ENCODE data around the gene LRCH1.
"Not testable (repeated sequence)": the region's sequence is repeated elsewhere in the genome, so short reads cannot be mapped to it uniquely, and the experiment has no call there.

The LRCH1 gene

GRCh38 chr13:46749951-46750350 lies 197.0 kb downstream of the LRCH1 start:
- H3K36me3 Mint-ChIP-seq = peaks cover 11% of the 10 kb centered on the region
- ATAC-seq (no peak), DNase-seq (ENCODE audit: low spot score in 2 of 2) (no peak)
- no peak overlapping the region for H3K4me3 Mint-ChIP-seq
- H3K27ac Mint-ChIP-seq = no peak overlapping the region
- peaks cover 35% of the 10 kb centered on the region for H3K4me1 Mint-ChIP-seq
- H3K9me3 Mint-ChIP-seq = no peaks in the 10 kb centered on the region

- Mint-ChIP-seq H3K4me3 (peak overlapping the region; percentile 17), H3K27ac (peak overlapping the region; percentile 35), H3K9me3 (no peaks in the 10 kb centered on the region), H3K4me1 (peaks cover 35% of the 10 kb centered on the region), H3K36me3 (peaks cover 11% of the 10 kb centered on the region)
- peak; percentile 35 to 79 for DNase-seq (ENCODE audit: low spot score in 2 of 2)
- ATAC-seq = peak; percentile 100
Observed at GRCh38 chr13:46751811-46752635, 199.1 kb downstream of the LRCH1 start.

GRCh38 chr13:46753137-46753536 lies 200.2 kb downstream of the LRCH1 start:
- Mint-ChIP-seq H3K9me3 (no peaks in the 10 kb centered on the region), H3K36me3 (peaks cover 11% of the 10 kb centered on the region), H3K4me3 (no peak overlapping the region), H3K27ac (no peak overlapping the region), H3K4me1 (peaks cover 44% of the 10 kb centered on the region)
- ATAC-seq = no peak
- DNase-seq (ENCODE audit: low spot score in 2 of 2) = no peak

- no peak overlapping the region for H3K27ac Mint-ChIP-seq
- no peaks in the 10 kb centered on the region for H3K9me3 Mint-ChIP-seq
- H3K4me1 Mint-ChIP-seq = peaks cover 51% of the 10 kb centered on the region
- no peak for DNase-seq (ENCODE audit: low spot score in 2 of 2)
- peaks cover 11% of the 10 kb centered on the region for H3K36me3 Mint-ChIP-seq
- no peak overlapping the region for H3K4me3 Mint-ChIP-seq
- no peak for ATAC-seq
Observed at GRCh38 chr13:46753917-46754316, 200.9 kb downstream of the LRCH1 start.

- no peak for ATAC-seq
- H3K36me3 Mint-ChIP-seq = peaks cover 11% of the 10 kb centered on the region
- DNase-seq (ENCODE audit: low spot score in 2 of 2) = no peak
- peaks cover 48% of the 10 kb centered on the region for H3K4me1 Mint-ChIP-seq
- H3K27ac Mint-ChIP-seq = no peak overlapping the region
- H3K4me3 Mint-ChIP-seq = no peak overlapping the region
- H3K9me3 Mint-ChIP-seq = no peaks in the 10 kb centered on the region
Observed at GRCh38 chr13:46754812-46755211, 201.8 kb downstream of the LRCH1 start.

GRCh38 chr13:46755508-46755907 lies 202.5 kb downstream of the LRCH1 start:
- H3K36me3 Mint-ChIP-seq = peaks cover 11% of the 10 kb centered on the region

GRCh38 chr13:46756977-46757376 lies 204.0 kb downstream of the LRCH1 start:
- no peak for ATAC-seq

More at GRCh38 chr13:46755508-46755907, 202.5 kb downstream of the LRCH1 start:
- H3K4me3 Mint-ChIP-seq; H3K9me3 Mint-ChIP-seq; DNase-seq (ENCODE audit: low spot score in 2 of 2); H3K27ac Mint-ChIP-seq; ATAC-seq: not testable (repeated sequence)
- peaks cover 44% of the 10 kb centered on the region for H3K4me1 Mint-ChIP-seq

GRCh38 chr13:46757640-46758039 lies 204.7 kb downstream of the LRCH1 start:
- no peak overlapping the region for H3K4me3 Mint-ChIP-seq
- no peaks in the 10 kb centered on the region for H3K36me3 Mint-ChIP-seq
- ATAC-seq (no peak), DNase-seq (ENCODE audit: low spot score in 2 of 2) (no peak)
- H3K27ac Mint-ChIP-seq = no peak overlapping the region
- no peaks in the 10 kb centered on the region for H3K9me3 Mint-ChIP-seq
- peaks cover 30% of the 10 kb centered on the region for H3K4me1 Mint-ChIP-seq

More at GRCh38 chr13:46756977-46757376, 204.0 kb downstream of the LRCH1 start:
- no peaks in the 10 kb centered on the region for H3K9me3 Mint-ChIP-seq
- no peak overlapping the region for H3K4me3 Mint-ChIP-seq
- no peak for DNase-seq (ENCODE audit: low spot score in 2 of 2)
- H3K36me3 Mint-ChIP-seq = peaks cover 3% of the 10 kb centered on the region
- H3K27ac Mint-ChIP-seq = no peak overlapping the region
- H3K4me1 Mint-ChIP-seq = peaks cover 35% of the 10 kb centered on the region

- Mint-ChIP-seq H3K9me3 (no peaks in the 10 kb centered on the region), H3K27ac (no peak overlapping the region), H3K4me1 (peaks cover 16% of the 10 kb centered on the region), H3K4me3 (no peak overlapping the region), H3K36me3 (no peaks in the 10 kb centered on the region)
- DNase-seq (ENCODE audit: low spot score in 2 of 2) = no peak
- no peak for ATAC-seq
Observed at GRCh38 chr13:46759846-46760245, 206.9 kb downstream of the LRCH1 start.

GRCh38 chr13:46761174-46761573 lies 208.2 kb downstream of the LRCH1 start:
- Mint-ChIP-seq H3K27ac (no peak overlapping the region), H3K4me3 (no peak overlapping the region), H3K36me3 (no peaks in the 10 kb centered on the region), H3K9me3 (no peaks in the 10 kb centered on the region), H3K4me1 (peaks cover 16% of the 10 kb centered on the region)
- no peak for DNase-seq (ENCODE audit: low spot score in 2 of 2)
- ATAC-seq = no peak

- no peak for DNase-seq (ENCODE audit: low spot score in 2 of 2)
- H3K4me1 Mint-ChIP-seq = peaks cover 16% of the 10 kb centered on the region
- H3K27ac Mint-ChIP-seq = no peak overlapping the region
- H3K4me3 Mint-ChIP-seq = no peak overlapping the region
- no peaks in the 10 kb centered on the region for H3K36me3 Mint-ChIP-seq
- no peaks in the 10 kb centered on the region for H3K9me3 Mint-ChIP-seq
- no peak for ATAC-seq
Observed at GRCh38 chr13:46761866-46762265, 208.9 kb downstream of the LRCH1 start.

GRCh38 chr13:46769925-46770324 lies 217.0 kb downstream of the LRCH1 start:
- H3K4me1 Mint-ChIP-seq; DNase-seq (ENCODE audit: low spot score in 2 of 2); H3K27ac Mint-ChIP-seq; ATAC-seq; H3K4me3 Mint-ChIP-seq; H3K9me3 Mint-ChIP-seq: not testable (repeated sequence)
- H3K36me3 Mint-ChIP-seq = peaks cover 45% of the 10 kb centered on the region

GRCh38 chr13:46771693-46772092 lies 218.7 kb downstream of the LRCH1 start:
- Mint-ChIP-seq H3K27ac (no peak overlapping the region), H3K4me3 (no peak overlapping the region), H3K9me3 (no peaks in the 10 kb centered on the region), H3K4me1 (no peaks in the 10 kb centered on the region), H3K36me3 (peaks cover 62% of the 10 kb centered on the region)
- DNase-seq (ENCODE audit: low spot score in 2 of 2) = no peak
- no peak for ATAC-seq

- no peak overlapping the region for H3K4me3 Mint-ChIP-seq
- H3K36me3 Mint-ChIP-seq = peaks cover 81% of the 10 kb centered on the region
- no peaks in the 10 kb centered on the region for H3K9me3 Mint-ChIP-seq
- ATAC-seq = no peak
- no peak for DNase-seq (ENCODE audit: low spot score in 2 of 2)
- H3K27ac Mint-ChIP-seq = no peak overlapping the region
- no peaks in the 10 kb centered on the region for H3K4me1 Mint-ChIP-seq
Observed at GRCh38 chr13:46773541-46773940, 220.6 kb downstream of the LRCH1 start.

GRCh38 chr13:46775385-46776107 lies 222.6 kb downstream of the LRCH1 start:
- no peak for DNase-seq (ENCODE audit: low spot score in 2 of 2)
- H3K36me3 Mint-ChIP-seq = peaks cover 98% of the 10 kb centered on the region
- H3K9me3 Mint-ChIP-seq = no peaks in the 10 kb centered on the region
- H3K4me3 Mint-ChIP-seq = no peak overlapping the region
- ATAC-seq = no peak
- no peak overlapping the region for H3K27ac Mint-ChIP-seq
- no peaks in the 10 kb centered on the region for H3K4me1 Mint-ChIP-seq

- H3K27ac Mint-ChIP-seq = no peak overlapping the region
- no peaks in the 10 kb centered on the region for H3K4me1 Mint-ChIP-seq
- ATAC-seq = no peak
- no peak overlapping the region for H3K4me3 Mint-ChIP-seq
- no peaks in the 10 kb centered on the region for H3K9me3 Mint-ChIP-seq
- peaks cover 98% of the 10 kb centered on the region for H3K36me3 Mint-ChIP-seq
- no peak for DNase-seq (ENCODE audit: low spot score in 2 of 2)
Observed at GRCh38 chr13:46778095-46778494, 225.1 kb downstream of the LRCH1 start.
